ENCODE measurements around the gene CSK.

GRCh38 chr15:74768771-74769342, 13.0 kb upstream of the CSK start:
- peak; percentile 76 to 90 (median 80) for TF ChIP-seq CTCF (IDR thresholded peaks at IDR 0.05)
- TF ChIP-seq POLR2A (IDR thresholded peaks at IDR 0.05) = no peak
